ENCODE results near the gene RHBDF1. TPM values are rescaled to one million over a fixed set of nuclear protein-coding genes. Genes with fewer than 3 reads are reported as not detected.
A peak's percentile ranks its signal among the peaks of the same experiment; 100 is the strongest.

The RHBDF1 gene, protein sequence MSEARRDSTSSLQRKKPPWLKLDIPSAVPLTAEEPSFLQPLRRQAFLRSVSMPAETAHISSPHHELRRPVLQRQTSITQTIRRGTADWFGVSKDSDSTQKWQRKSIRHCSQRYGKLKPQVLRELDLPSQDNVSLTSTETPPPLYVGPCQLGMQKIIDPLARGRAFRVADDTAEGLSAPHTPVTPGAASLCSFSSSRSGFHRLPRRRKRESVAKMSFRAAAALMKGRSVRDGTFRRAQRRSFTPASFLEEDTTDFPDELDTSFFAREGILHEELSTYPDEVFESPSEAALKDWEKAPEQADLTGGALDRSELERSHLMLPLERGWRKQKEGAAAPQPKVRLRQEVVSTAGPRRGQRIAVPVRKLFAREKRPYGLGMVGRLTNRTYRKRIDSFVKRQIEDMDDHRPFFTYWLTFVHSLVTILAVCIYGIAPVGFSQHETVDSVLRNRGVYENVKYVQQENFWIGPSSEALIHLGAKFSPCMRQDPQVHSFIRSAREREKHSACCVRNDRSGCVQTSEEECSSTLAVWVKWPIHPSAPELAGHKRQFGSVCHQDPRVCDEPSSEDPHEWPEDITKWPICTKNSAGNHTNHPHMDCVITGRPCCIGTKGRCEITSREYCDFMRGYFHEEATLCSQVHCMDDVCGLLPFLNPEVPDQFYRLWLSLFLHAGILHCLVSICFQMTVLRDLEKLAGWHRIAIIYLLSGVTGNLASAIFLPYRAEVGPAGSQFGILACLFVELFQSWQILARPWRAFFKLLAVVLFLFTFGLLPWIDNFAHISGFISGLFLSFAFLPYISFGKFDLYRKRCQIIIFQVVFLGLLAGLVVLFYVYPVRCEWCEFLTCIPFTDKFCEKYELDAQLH
- total RNA-seq (2011; cell fraction: chromatin; rRNA removed; ENCODE audit: low replicate concordance) = 63.2 and 128 TPM in 2 replicates
- 70.9 and 80.0 TPM in 2 replicates for total RNA-seq (2011; cell fraction: nucleolus; rRNA removed)
- total RNA-seq (2011; cell fraction: nucleoplasm; rRNA removed) = 60.5 TPM in 2 replicates
- total RNA-seq (2014; rRNA removed) (4.5 and 5.9 TPM in 2 replicates), total RNA-seq (2014; rRNA removed; fragmentation: Illumina TruSeq; extraction: Trizol) (1.2 and 1.3 TPM in 2 replicates), total RNA-seq (2015; rRNA removed; fragmentation: Illumina TruSeq; extraction: Trizol) (1.2 and 1.6 TPM in 2 replicates), total RNA-seq (2021) (6.9 and 7.1 TPM in 2 replicates), polyA plus RNA-seq (2011; rRNA removed) (8.2 and 20.0 TPM in 2 replicates), polyA plus RNA-seq (2014; fragmentation: Illumina TruSeq; extraction: Trizol) (4.2 and 5.5 TPM in 2 replicates), polyA plus RNA-seq (2014; fragmentation: Nextera tagmentation; extraction: Ambion mirVana) (1 to 10 TPM; 1.0 to 2.0 TPM), polyA plus RNA-seq (2014; rRNA removed) (6.0 and 6.9 TPM in 2 replicates), polyA minus RNA-seq (2011; rRNA and poly(A)+ RNA removed) (2.7 and 4.6 TPM in 2 replicates), Bru-seq, nascent RNA (percentile 52 among the genes with signal in this experiment), BruChase-seq, experiment 1, labeled RNA remaining after a 2-hour chase (percentile 39 among the genes with signal in this experiment), BruChase-seq, experiment 2, labeled RNA remaining after a 6-hour chase (percentile 49 among the genes with signal in this experiment)
- 9.3 and 10.9 TPM in 2 replicates for polyA plus RNA-seq (2011; cell fraction: cytosol; rRNA removed)
- polyA plus RNA-seq (2011; cell fraction: nucleus; rRNA removed) = 210 and 244 TPM in 2 replicates
- polyA plus RNA-seq (2012) = 3.0 and 13.0 TPM in 2 replicates
- polyA minus RNA-seq (2011; cell fraction: cytosol; rRNA and poly(A)+ RNA removed) = 3.7 and 10.0 TPM in 2 replicates
- polyA minus RNA-seq (2011; cell fraction: nucleus; rRNA and poly(A)+ RNA removed) = 15.8 and 22.8 TPM in 2 replicates
- long read RNA-seq, experiment 1, partial matches to known transcripts = 11 of 25 reads
- long read RNA-seq, experiment 1, other reads (novel, unspliced or antisense) = 11 of 25 reads
- long read RNA-seq, experiment 2, partial matches to known transcripts = 1 of 6 reads
- long read RNA-seq, experiment 2, other reads (novel, unspliced or antisense) = 5 of 6 reads
- long read RNA-seq, experiment 3 = 0 reads

DNA sequence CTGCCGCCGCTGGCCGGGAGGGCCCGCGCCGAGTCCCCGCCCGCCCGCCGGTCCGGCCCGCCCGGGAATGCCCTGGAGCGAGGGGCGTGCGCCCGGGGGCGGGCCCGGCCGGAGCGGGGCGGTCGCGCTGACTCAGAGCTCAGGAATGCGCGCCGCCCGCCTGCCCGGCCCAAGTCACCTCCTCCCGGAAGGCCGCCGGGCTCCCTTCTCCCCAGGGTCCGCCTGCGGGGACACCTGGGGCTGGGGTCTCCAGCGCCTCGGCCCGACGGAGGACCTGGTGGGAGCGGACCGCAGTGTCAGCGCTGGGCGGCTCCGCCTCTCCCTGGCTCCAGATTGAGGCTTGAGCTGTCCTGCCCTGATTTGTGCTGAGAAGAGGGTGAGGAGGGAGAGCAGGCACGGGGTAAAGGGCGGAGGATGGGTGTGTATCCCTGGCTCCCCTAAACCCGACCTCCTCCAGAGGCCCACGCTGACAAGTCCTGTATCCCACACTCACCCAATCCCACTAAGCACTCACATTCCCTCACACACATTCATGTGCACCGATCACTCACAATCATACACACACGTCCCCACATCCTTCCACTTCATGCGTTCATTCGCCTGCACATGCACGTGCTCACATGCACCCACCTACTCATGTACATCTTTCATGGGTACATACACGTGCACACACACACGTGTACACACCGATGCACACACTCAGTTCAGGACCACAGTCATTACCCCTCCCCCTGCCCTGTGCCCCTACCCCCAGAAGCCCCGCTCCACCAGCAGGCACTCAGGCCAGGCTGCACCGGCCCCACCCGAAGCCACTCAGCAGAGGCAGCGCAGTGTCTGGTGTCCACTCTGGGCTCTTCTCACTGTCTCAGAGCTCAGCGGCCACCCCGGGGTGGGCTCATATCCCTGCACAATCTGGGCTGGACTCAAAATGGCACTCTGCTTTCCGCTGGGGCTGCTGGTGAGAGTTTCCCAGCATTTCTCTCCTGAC, at the start of gene RHBDF1:
Gene RHBDF1, minus strand, starts transcription at position 71 of the 988 bp plus-strand sequence. CDS start 7,616 bp downstream, outside the sequence.
- H3K4me3 ChIP-seq = peak within 1 kb of the TSS; percentile 52
- peaks cover 32 to 74% of the 10 kb centered on the region in 2 experiments for H3K4me1 ChIP-seq (replicated peaks in 1 of 2; ENCODE audit: control insufficient read depth in 2 of 2, insufficient read depth in 2 of 2, low read length in 2 of 2)
- ChIA-PET CTCF (ENCODE audit: low intra/inter-chr PET ratio) (interaction anchor here (0.6 kb wide), 1 partner anchor 228 kb away, joined by 3 read pairs; no protein-coding TSS in a partner anchor), POLR2A (interaction anchor here (0.5 to 4.4 kb wide), 4 partner anchors 12 to 278 kb away, joined by 3 to 18 read pairs (median 6); partner anchors contain the start of genes POLR3K and SNRNP25)
- peaks cover 5% of the 10 kb centered on the region for H3K9me1 ChIP-seq (ENCODE audit: control insufficient read depth, insufficient read depth, low read length)
- no peaks in the 10 kb centered on the region for H3K27me3 ChIP-seq (ENCODE audit: control insufficient read depth in 2 of 2, insufficient read depth in 2 of 2, low read length in 2 of 2)
- in situ Hi-C loops (cut with MboI) (no loop called here), intact Hi-C loops (cut with micrococcal nuclease) (no loop called here)
- peaks cover 10% of the 10 kb centered on the region; the same call in 2 of the 3 replicates for H3K79me2 ChIP-seq (ENCODE audit: control insufficient read depth, insufficient read depth, low read length)
- 36% methylated on average over 24 of the region's 62 CpGs for WGBS (ENCODE audit: insufficient coverage, low coverage, missing lambda C conversion rate)
- no peak within 1 kb of the TSS for H3K27ac ChIP-seq (ENCODE audit: extremely low read depth, low read depth, low read length)
- no TSS peak for BruUV-seq (replicated peaks)
- DNase-seq (ENCODE audit: extremely low read depth in 1 of 4, low spot score in 3 of 4) (peak; percentile 73 to 90 (median 87)), ATAC-seq (peak; percentile 75), FAIRE-seq (peak; percentile 74)
- no peaks in the 10 kb centered on the region for H3K36me3 ChIP-seq (ENCODE audit: control insufficient read depth, insufficient read depth, low read length)
- peak within 1 kb of the TSS; percentile 43 to 91 for H3K9ac ChIP-seq (ENCODE audit: insufficient read depth in 1 of 2, low read depth in 2 of 2, low read length in 2 of 2)
- peaks cover 13% of the 10 kb centered on the region for H4K20me1 ChIP-seq (replicated peaks; ENCODE audit: control insufficient read depth, insufficient read depth, low read length)
- no peaks in the 10 kb centered on the region; the same call in 1 of the 2 replicates for H3K9me3 ChIP-seq (replicated peaks; ENCODE audit: control insufficient read depth, insufficient read depth, low read depth, low read length)
- H3K4me2 ChIP-seq (ENCODE audit: insufficient read depth, low read length) = peak within 1 kb of the TSS; percentile 76
- H2AFZ ChIP-seq (ENCODE audit: low read depth, low read length) = peak within 1 kb of the TSS; percentile 47
- TF ChIP-seq, protein P1, sequence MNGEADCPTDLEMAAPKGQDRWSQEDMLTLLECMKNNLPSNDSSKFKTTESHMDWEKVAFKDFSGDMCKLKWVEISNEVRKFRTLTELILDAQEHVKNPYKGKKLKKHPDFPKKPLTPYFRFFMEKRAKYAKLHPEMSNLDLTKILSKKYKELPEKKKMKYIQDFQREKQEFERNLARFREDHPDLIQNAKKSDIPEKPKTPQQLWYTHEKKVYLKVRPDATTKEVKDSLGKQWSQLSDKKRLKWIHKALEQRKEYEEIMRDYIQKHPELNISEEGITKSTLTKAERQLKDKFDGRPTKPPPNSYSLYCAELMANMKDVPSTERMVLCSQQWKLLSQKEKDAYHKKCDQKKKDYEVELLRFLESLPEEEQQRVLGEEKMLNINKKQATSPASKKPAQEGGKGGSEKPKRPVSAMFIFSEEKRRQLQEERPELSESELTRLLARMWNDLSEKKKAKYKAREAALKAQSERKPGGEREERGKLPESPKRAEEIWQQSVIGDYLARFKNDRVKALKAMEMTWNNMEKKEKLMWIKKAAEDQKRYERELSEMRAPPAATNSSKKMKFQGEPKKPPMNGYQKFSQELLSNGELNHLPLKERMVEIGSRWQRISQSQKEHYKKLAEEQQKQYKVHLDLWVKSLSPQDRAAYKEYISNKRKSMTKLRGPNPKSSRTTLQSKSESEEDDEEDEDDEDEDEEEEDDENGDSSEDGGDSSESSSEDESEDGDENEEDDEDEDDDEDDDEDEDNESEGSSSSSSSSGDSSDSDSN (IDR thresholded peaks at IDR 0.05; ENCODE audit: borderline replicate concordance in 1 of 2, low read depth in 2 of 2, low read length in 2 of 2) = no peak
- TF ChIP-seq, protein P2, sequence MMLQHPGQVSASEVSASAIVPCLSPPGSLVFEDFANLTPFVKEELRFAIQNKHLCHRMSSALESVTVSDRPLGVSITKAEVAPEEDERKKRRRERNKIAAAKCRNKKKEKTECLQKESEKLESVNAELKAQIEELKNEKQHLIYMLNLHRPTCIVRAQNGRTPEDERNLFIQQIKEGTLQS (IDR thresholded peaks at IDR 0.05) = peak; percentile 93
- TF ChIP-seq, protein P2 (CRISPR knock-in tag; conservative IDR thresholded peaks at IDR 0.05) = peak; percentile 49; the same call in 1 of the 2 replicates
- TF ChIP-seq NFE2 (IDR thresholded peaks at IDR 0.05; ENCODE audit: low read depth) = 0 out of 2 replicates have a peak, but pooled peaks have one; percentile 7
- TF ChIP-seq, protein P3, sequence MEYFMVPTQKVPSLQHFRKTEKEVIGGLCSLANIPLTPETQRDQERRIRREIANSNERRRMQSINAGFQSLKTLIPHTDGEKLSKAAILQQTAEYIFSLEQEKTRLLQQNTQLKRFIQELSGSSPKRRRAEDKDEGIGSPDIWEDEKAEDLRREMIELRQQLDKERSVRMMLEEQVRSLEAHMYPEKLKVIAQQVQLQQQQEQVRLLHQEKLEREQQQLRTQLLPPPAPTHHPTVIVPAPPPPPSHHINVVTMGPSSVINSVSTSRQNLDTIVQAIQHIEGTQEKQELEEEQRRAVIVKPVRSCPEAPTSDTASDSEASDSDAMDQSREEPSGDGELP (CRISPR knock-in tag; IDR thresholded peaks at IDR 0.05; ENCODE audit: borderline replicate concordance) = 0 out of 2 replicates have a peak, but pooled peaks have one; percentile 45
